Mucosa of descending colon (tissue), 3 donors: ENCODE data around the gene COL4A2. TPM values are rescaled to one million over a fixed set of nuclear protein-coding genes. Genes with fewer than 3 reads are reported as not detected.

Experiments used
- ATAC-seq: fragments of 200-7000 bp; cut with Tn5 transposase; one replicate; pipeline ENCODE4 v1.9.1; 2020; ENCODE audit warnings: mild to moderate bottlenecking, moderate library complexity
- DNase-seq, 3 donors: peaks; one replicate each; pipeline ENCODE4 v3.0.0-alpha.2; 2020
- H3K36me3 ChIP-seq: fragments of 200-600 bp; one replicate; pipeline ENCODE4 v1.8.0; 2021; ENCODE audit warnings: low read depth, mild to moderate bottlenecking
- H3K4me1 ChIP-seq: fragments of 200-600 bp; one replicate; pipeline ENCODE4 v1.8.0; 2021; ENCODE audit warnings: low read depth, mild to moderate bottlenecking
- H3K4me3 ChIP-seq: fragments of 200-600 bp; one replicate; pipeline ENCODE4 v1.8.0; 2021; ENCODE audit warnings: mild to moderate bottlenecking
- H3K9me3 ChIP-seq: fragments of 200-600 bp; one replicate; pipeline ENCODE4 v1.8.0; 2021; ENCODE audit warnings: mild to moderate bottlenecking
- intact Hi-C, 2 donors: fragments of 100-400 bp; cut with DNase I in 1 of 2; cut with micrococcal nuclease in 1 of 2; formaldehyde crosslinking; loops; one replicate each; pipeline versions ENCODE4 v1.11.0 to v1.11.1; 2022; cut with DNase I, micrococcal nuclease
- total RNA-seq, 3 donors: library from RNA; stranded (reverse); fragmentation: NEBNext Ultra II Directional in 2 of 3; extraction: Animal tissue kit (Norgen Biotek cat#: 25700) in 2 of 3; gene quantifications; one replicate each; pipeline versions ENCODE4 v1.2.1 to v1.2.4, GENCODE V29; 2021 to 2023
- TF ChIP-seq, protein P1 (sequence below): fragments of 200-600 bp; IDR thresholded peaks from one replicate; pipeline ENCODE4 v1.8.0; 2022; ENCODE audit warnings: antibody characterized with exemption, mild to moderate bottlenecking
- donor health status: DM: no; HTN: no; CAD: no; lungs with moderate emphysema.
- donor health status: DM: no; HTN: no; CAD: no.
- donor health status: DM: no; HTN: yes; CAD: no.

Gene COL4A2
- total RNA-seq, 3 donors from 2014 or later = 33.5 to 389 (median 74.2) TPM

DNA sequence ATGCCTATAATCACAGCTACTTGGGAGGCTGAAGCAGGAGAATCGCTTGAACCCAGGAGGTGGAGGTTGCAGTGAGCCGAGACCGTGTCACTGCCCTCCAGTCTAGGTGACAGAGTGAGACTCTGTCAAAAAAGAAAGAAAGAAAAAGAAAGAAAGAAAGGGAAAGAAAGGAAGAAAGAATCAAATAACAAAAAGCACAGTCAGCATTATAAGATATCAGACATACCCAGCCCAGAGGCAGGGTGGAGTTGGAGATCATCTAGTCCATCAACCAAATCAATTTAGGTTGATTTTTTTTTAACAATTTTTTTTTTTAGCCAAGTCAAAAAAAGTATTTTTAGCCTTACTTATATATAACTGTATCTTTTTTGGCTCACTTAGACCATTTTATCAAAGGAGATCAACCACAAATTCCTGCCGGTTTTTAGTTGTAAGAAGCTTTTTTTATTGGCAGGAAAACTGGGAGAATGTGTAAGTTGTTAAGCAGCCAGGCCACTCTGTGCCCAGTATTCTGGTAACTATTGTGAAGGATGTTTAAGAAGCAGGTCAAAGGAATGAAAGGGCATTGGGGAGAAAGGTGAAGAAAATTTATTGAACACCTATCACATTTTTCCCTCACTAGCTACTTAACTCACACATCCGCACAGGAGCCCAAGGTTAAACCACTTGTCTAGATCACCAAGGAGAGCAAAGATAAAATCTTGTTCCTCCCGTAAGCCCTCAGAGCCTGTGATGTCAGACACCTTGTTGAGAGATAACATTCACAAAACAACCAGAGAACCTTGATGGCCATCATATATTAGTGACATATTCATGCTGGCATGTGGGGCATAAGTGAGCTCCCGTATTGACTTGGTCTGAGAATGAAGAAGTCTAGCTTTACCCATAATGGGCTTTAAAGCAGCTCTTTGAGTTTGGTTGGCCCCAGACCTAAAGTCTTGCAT is 91.8 kb downstream of the COL4A2 start:
- Histone ChIP-seq H3K36me3 (no peaks in the 10 kb centered on the region), H3K4me3 (no peak overlapping the region), H3K9me3 (no peaks in the 10 kb centered on the region), H3K4me1 (no peaks in the 10 kb centered on the region)
- DNase-seq (no peak), ATAC-seq (no peak)
- TF ChIP-seq, protein P1, sequence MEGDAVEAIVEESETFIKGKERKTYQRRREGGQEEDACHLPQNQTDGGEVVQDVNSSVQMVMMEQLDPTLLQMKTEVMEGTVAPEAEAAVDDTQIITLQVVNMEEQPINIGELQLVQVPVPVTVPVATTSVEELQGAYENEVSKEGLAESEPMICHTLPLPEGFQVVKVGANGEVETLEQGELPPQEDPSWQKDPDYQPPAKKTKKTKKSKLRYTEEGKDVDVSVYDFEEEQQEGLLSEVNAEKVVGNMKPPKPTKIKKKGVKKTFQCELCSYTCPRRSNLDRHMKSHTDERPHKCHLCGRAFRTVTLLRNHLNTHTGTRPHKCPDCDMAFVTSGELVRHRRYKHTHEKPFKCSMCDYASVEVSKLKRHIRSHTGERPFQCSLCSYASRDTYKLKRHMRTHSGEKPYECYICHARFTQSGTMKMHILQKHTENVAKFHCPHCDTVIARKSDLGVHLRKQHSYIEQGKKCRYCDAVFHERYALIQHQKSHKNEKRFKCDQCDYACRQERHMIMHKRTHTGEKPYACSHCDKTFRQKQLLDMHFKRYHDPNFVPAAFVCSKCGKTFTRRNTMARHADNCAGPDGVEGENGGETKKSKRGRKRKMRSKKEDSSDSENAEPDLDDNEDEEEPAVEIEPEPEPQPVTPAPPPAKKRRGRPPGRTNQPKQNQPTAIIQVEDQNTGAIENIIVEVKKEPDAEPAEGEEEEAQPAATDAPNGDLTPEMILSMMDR = no peak
- intact Hi-C loops = no loop called here

DNA sequence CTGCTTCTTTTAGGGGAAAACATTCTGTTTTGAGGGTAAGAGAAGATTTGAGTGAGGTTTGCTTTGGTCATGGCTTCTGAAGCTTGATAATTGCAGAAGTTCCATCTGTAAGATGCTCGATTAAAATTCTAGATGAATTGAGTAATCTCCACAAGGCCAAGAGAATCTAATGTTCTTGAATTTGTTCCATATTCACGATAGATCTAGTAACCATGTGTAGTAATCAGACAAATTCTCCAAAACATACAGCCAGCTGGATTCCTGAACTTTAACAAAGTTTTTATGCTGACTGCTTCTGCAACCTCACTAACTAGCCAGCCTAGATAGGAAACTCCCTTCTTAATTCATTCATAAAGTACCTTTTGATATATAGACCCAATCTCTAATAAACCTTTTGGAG is 92.7 kb downstream of the COL4A2 start:
- ATAC-seq (no peak), DNase-seq (no peak)
- H3K4me3 ChIP-seq = no peak overlapping the region
- intact Hi-C loops = loop anchor here in 1 of 2 donors (10.0 kb wide), 1 partner anchor 175 kb away; no protein-coding TSS in a partner anchor
- H3K4me1 ChIP-seq = no peaks in the 10 kb centered on the region
- no peaks in the 10 kb centered on the region for H3K9me3 ChIP-seq
- H3K36me3 ChIP-seq = no peaks in the 10 kb centered on the region
- TF ChIP-seq, protein P1 = no peak

DNA sequence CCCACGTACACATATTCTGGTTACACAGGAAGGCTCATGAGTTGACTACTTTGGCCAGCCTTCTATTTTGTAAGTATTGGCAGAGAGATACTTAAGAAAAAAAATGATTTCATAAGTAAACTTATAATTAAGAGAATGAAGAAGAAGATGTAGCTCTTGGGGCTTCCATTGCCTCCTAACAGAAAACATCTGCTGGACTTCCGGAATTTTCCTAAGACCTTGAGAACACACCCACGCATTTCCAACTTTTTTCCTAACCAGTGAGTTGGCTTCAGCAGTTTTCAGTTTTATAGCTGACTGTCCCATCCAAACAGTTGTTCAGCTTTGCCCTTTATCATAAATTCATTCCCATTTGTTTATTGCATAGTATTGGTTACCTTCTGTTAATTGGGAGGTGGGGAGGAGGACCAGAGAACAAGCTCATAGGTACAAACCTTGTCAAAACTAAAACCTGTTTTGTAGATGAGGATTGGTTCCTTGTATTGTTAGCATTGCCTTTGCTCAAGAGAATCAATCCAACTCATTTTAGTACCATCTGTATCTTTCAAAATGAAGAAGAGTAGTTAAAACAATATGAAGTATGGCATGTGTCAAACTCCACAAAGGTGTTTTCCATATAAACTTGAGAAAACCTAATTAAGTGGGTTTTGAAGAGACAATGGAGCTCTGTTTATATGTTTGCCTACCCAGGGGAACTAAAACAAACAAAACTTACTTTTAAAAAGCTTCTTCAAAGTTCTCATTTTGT is 93.9 kb downstream of the COL4A2 start:
- ATAC-seq = no peak
- no peak for DNase-seq
- TF ChIP-seq, protein P1 = no peak
- no peaks in the 10 kb centered on the region for H3K4me1 ChIP-seq
- intact Hi-C loops = loop anchor here in 1 of 2 donors (10.0 kb wide), 1 partner anchor 176 kb away; no protein-coding TSS in a partner anchor
- H3K4me3 ChIP-seq = no peak overlapping the region
- H3K9me3 ChIP-seq = no peaks in the 10 kb centered on the region
- no peaks in the 10 kb centered on the region for H3K36me3 ChIP-seq

DNA sequence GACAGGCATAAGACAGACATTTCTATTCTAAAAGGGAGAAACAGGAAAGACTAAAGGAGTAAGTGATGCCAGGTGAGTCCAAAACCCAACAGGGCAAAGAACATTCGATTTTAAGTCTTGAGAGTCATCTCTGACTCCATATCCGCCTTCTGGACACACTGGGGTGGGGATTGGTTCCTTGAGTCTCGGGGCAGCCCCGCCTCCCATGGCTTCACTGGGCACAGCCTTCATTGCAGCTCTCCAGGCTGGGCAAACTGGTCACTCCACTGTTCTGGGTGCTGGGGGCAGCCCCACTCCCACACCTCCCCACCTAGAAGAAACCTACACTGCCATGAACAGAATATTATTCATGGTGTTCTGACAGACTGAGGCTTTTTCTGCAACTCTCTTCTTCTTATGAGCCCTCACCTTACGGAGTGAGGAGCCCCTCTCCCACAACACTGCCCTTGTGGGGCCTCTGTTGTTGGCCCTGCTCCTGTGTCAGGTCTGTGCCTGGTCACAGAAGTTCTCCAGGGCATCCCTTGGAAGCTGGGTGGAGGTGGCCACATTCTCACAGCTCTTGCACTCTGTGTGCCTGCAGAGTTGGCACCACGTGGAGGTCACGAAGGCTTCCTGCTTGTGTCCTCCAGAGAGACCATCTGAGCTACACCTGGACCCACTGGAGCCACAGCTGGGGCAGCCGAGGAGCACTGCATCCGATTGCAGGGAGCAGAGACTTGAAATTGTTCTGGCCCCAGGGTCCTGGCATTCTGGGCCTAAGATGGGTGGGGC is 95.4 kb downstream of the COL4A2 start:
- DNase-seq = no peak
- Histone ChIP-seq H3K4me3 (no peak overlapping the region), H3K4me1 (no peaks in the 10 kb centered on the region), H3K9me3 (no peaks in the 10 kb centered on the region), H3K36me3 (no peaks in the 10 kb centered on the region)
- TF ChIP-seq, protein P1 = no peak
- intact Hi-C loops = loop anchor here in 1 of 2 donors (10.0 kb wide), 1 partner anchor 178 kb away; no protein-coding TSS in a partner anchor
- no peak for ATAC-seq

DNA sequence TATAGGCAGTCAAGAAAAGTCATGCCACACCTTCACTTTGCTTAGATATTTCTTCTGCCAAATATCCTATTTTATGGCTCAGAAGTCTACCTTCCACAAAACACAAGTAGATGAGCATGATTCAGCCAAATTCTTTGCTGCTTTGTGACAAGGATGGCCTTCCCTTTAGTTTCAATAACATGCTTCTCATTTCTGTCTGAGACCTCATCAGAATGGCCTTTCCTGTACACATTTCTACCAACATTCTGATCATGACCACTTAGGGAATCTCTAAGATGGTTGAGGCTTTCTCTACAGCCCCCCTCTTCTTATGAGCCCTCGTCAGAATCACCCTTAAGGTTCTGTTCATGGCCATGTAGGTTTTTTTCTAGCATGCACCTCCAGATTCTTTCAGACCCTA is 96.2 kb downstream of the COL4A2 start:
- Histone ChIP-seq H3K4me1 (no peaks in the 10 kb centered on the region), H3K4me3 (no peak overlapping the region), H3K36me3 (no peaks in the 10 kb centered on the region), H3K9me3 (no peaks in the 10 kb centered on the region)
- DNase-seq (no peak), ATAC-seq (no peak)
- intact Hi-C loops = loop anchor here in 1 of 2 donors (10.0 kb wide), 1 partner anchor 179 kb away; no protein-coding TSS in a partner anchor
- TF ChIP-seq, protein P1 = no peak
